Spleen (tissue), 11 donors: Measurements from ENCODE around the gene ANKRD13A. TPM values are rescaled to one million over a fixed set of nuclear protein-coding genes. Genes with fewer than 3 reads are reported as not detected.
A peak's percentile ranks its signal among the peaks of the same experiment; 100 is the strongest.

ENCODE experiments used
- DNase-seq: peaks from one replicate; pipeline ENCODE4 v3.0.0-alpha.2; 2020
- H3K27ac ChIP-seq, 8 donors: fragments of 200-600 bp; sonication (generic) in 7 of 8; 1 replicate in 4 of 8; 2 replicates in 4 of 8; pipeline versions ENCODE4 v1.5.0 to v1.8.0; 2016 to 2021; ENCODE audit warnings: inconsistent platforms in 4 of 8, mild to moderate bottlenecking in 4 of 8, moderate library complexity in 1 of 8
- H3K27me3 ChIP-seq, 7 donors: fragments of 200-600 bp; sonication (generic) in 6 of 7; replicated peaks in 1 of 7; 1 replicate in 4 of 7; 2 replicates in 3 of 7; pipeline versions ENCODE4 v1.5.0 to v1.8.0; 2016 to 2021; ENCODE audit warnings: inconsistent platforms in 3 of 7, mild to moderate bottlenecking in 1 of 7
- H3K36me3 ChIP-seq, 6 donors: fragments of 200-600 bp; sonication (generic) in 5 of 6; 1 replicate in 4 of 6; 2 replicates in 2 of 6; pipeline versions ENCODE4 v1.5.0 to v1.8.0; 2016 to 2021; ENCODE audit warnings: inconsistent platforms in 2 of 6
- H3K4me1 ChIP-seq, 6 donors: fragments of 200-600 bp; sonication (generic) in 5 of 6; 1 replicate in 3 of 6; 2 replicates in 3 of 6; pipeline versions ENCODE4 v1.5.0 to v1.8.0; 2016 to 2021; ENCODE audit warnings: inconsistent platforms in 3 of 6
- H3K4me3 ChIP-seq, 8 donors: fragments of 200-600 bp; sonication (generic) in 7 of 8; 1 replicate in 4 of 8; 2 replicates in 4 of 8; pipeline versions ENCODE4 v1.5.0 to v1.8.0; 2016 to 2021; ENCODE audit warnings: inconsistent platforms in 4 of 8, mild to moderate bottlenecking in 4 of 8, moderate library complexity in 2 of 8
- H3K9me3 ChIP-seq, 8 donors: fragments of 200-600 bp; sonication (generic) in 7 of 8; 1 replicate in 4 of 8; 2 replicates in 4 of 8; pipeline versions ENCODE4 v1.5.0 to v1.8.0; 2016 to 2021; ENCODE audit warnings: inconsistent platforms in 4 of 8
- CTCF ChIP-seq, 11 experiments: fragments of 200-600 bp in 7 of 11; fragments of 450-650 bp in 4 of 11; sonication (generic) in 4 of 11; IDR thresholded peaks in 8 of 11; conservative IDR thresholded peaks in 3 of 11; 1 replicate in 7 of 11; 2 replicates in 4 of 11; pipeline versions ENCODE4 v1.4.0 to v1.8.0; 2016 to 2021; ENCODE audit warnings: antibody characterized with exemption in 11 of 11, inconsistent platforms in 4 of 11, mild to moderate bottlenecking in 1 of 11
- POLR2A ChIP-seq, 3 donors: fragments of 450-650 bp; IDR thresholded peaks; one replicate each; pipeline ENCODE4 v1.5.1; 2017; ENCODE audit warnings: antibody characterized with exemption in 3 of 3, mild to moderate bottlenecking in 1 of 3
- POLR2AphosphoS5 ChIP-seq, 3 donors: sonication (generic); formaldehyde crosslinking; IDR thresholded peaks; one replicate each; pipeline ENCODE4 v1.5.1; 2017; ENCODE audit warnings: antibody characterized with exemption in 3 of 3
- WGBS, 5 donors: extraction: QIAGEN DNeasy Blood & Tissue Kit in 3 of 5; methylation state at CpG; one replicate each; pipeline versions ENCODE4 v1.1.5 to v1.1.7; 2013 to 2018; 5-methylcytosine and 5-hydroxymethylcytosine counted together
- intact Hi-C: fragments of 100-400 bp; cut with DNase I; formaldehyde crosslinking; loops from one replicate; pipeline ENCODE4 v1.15.0; 2023; ENCODE audit warnings: low total_unique reads
- polyA plus RNA-seq, 3 donors: library from polyadenylated mRNA; stranded (reverse); fragments of 200-250 nt; gene quantifications; one replicate each; pipeline ENCODE4 v1.2.1, GENCODE V29; 2013
- total RNA-seq, 7 donors: library from RNA; depleted of rRNA in 3 of 7; stranded (reverse); fragments of >200 nt in 3 of 7; fragmentation: NEBNext Ultra II Directional in 4 of 7; extraction: Animal tissue kit (Norgen Biotek cat#: 25700) in 4 of 7; gene quantifications; one replicate each; pipeline versions ENCODE4 v1.1.0 to v1.2.1, GENCODE V29; 2016 to 2021
- donor health status: healthy with polysubstance abuse.
- donor health status: DM: no; HTN: no; CAD: no; lungs with moderate emphysema.
- donor health status: DM: no; HTN: no; CAD: no.
- donor health status: Bipolar disorder and iron deficiency.
- donor health status: healthy.
- donor health status: DM: no; HTN: no; CAD: no.
- donor health status: DM: yes; HTN: yes; CAD: no.

Gene ANKRD13A
- total and polyA plus RNA-seq, 10 donors: 32.9 to 134 (median 93.7) TPM

GRCh38 chr12:110020956-110021355, 21.7 kb downstream of the ANKRD13A start:
- Histone ChIP-seq H3K4me3 (no peak overlapping the region), H3K9me3 (no peaks in the 10 kb centered on the region), H3K27me3 (no peaks in the 10 kb centered on the region), H3K27ac (no peak overlapping the region), H3K4me1 (peaks cover 0 to 39% (median 7%) of the 10 kb centered on the region in 6 donors), H3K36me3 (peaks cover 4 to 100% (median 93%) of the 10 kb centered on the region in 6 donors)
- 90 to 98% (median 96%) methylated on average over 4 of the region's 4 CpGs for WGBS, 5 donors
- no peak for DNase-seq
- intact Hi-C loops: no loop called here
- no peak for TF ChIP-seq POLR2AphosphoS5 (IDR thresholded peaks at IDR 0.05)
- no peak for TF ChIP-seq POLR2A (IDR thresholded peaks at IDR 0.05)
- no peak for TF ChIP-seq CTCF (IDR thresholded peaks at IDR 0.05 in 8 of 11, conservative IDR thresholded peaks at IDR 0.05 in 3 of 11)

- H3K4me1 ChIP-seq: peaks cover 0 to 28% (median 7%) of the 10 kb centered on the region in 6 donors
- intact Hi-C loops: no loop called here
- H3K27me3 ChIP-seq: no peaks in the 10 kb centered on the region
- no peak for DNase-seq
- WGBS, 5 donors: 74 to 89% (median 86%) methylated on average over 5 of the region's 5 CpGs
- TF ChIP-seq CTCF (IDR thresholded peaks at IDR 0.05 in 8 of 11, conservative IDR thresholded peaks at IDR 0.05 in 3 of 11) (no peak), POLR2AphosphoS5 (IDR thresholded peaks at IDR 0.05) (no peak), POLR2A (IDR thresholded peaks at IDR 0.05) (no peak)
- H3K4me3 ChIP-seq: no peak overlapping the region
- peak overlapping the region in 2 of 8 donors; percentile 3 to 41 for H3K27ac ChIP-seq
- H3K36me3 ChIP-seq: peaks cover 4 to 100% (median 94%) of the 10 kb centered on the region in 6 donors
- no peaks in the 10 kb centered on the region for H3K9me3 ChIP-seq
These were observed 24.1 kb downstream of the ANKRD13A start for GRCh38 chr12:110023059-110023980.

- Histone ChIP-seq H3K4me1 (peaks cover 0 to 28% (median 7%) of the 10 kb centered on the region in 6 donors), H3K36me3 (peaks cover under 1 to 100% (median 94%) of the 10 kb centered on the region in 6 donors), H3K27ac (peak overlapping the region in 1 of 8 donors; percentile 3), H3K4me3 (no peak overlapping the region), H3K27me3 (no peaks in the 10 kb centered on the region), H3K9me3 (no peaks in the 10 kb centered on the region)
- intact Hi-C loops: no loop called here
- DNase-seq: no peak
- 66 to 81% (median 75%) methylated on average over 2 of the region's 2 CpGs for WGBS, 5 donors
- TF ChIP-seq CTCF (IDR thresholded peaks at IDR 0.05 in 8 of 11, conservative IDR thresholded peaks at IDR 0.05 in 3 of 11) (no peak), POLR2AphosphoS5 (IDR thresholded peaks at IDR 0.05) (no peak), POLR2A (IDR thresholded peaks at IDR 0.05) (no peak)
These were observed 24.8 kb downstream of the ANKRD13A start for GRCh38 chr12:110024051-110024450.

DNA sequence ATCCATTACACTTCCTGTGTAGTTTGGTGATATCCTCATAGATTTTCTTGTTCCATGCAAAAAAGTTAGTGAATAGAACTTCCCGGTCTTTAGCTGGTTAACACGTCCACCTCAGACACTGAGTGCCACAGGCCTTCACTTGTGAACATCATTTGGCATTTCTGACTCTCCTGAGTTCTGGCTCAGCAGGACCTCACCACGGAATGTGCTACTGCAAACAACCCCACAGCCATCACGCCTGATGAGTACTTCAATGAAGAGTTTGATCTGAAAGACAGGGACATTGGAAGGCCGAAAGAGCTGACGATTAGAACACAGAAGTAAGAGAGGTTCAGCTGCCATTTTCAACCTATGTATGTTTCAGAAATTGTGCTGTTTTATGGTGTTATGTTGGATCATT, 29.1 kb downstream of the ANKRD13A start:
- H3K36me3 ChIP-seq: peaks cover 0 to 100% (median 89%) of the 10 kb centered on the region in 6 donors

More for the DNA sequence above, 29.1 kb downstream of the ANKRD13A start:
- H3K27ac ChIP-seq: no peak overlapping the region
- TF ChIP-seq POLR2A (IDR thresholded peaks at IDR 0.05) (no peak), POLR2AphosphoS5 (IDR thresholded peaks at IDR 0.05) (no peak), CTCF (IDR thresholded peaks at IDR 0.05 in 8 of 11, conservative IDR thresholded peaks at IDR 0.05 in 3 of 11) (no peak)
- 92 to 96% (median 94%) methylated on average over 6 of the region's 6 CpGs for WGBS, 5 donors
- no peak for DNase-seq
- H3K4me1 ChIP-seq: peaks cover 0 to 17% (median 5%) of the 10 kb centered on the region in 6 donors
- no peaks in the 10 kb centered on the region for H3K9me3 ChIP-seq
- no peaks in the 10 kb centered on the region for H3K27me3 ChIP-seq
- H3K4me3 ChIP-seq: no peak overlapping the region
- intact Hi-C loops: no loop called here
